Ovary (tissue), 9 donors: ENCODE results near the gene SULF2. TPM values are rescaled to one million over a fixed set of nuclear protein-coding genes. Genes with fewer than 3 reads are reported as not detected.

ENCODE experiments used
- DNase-seq, 5 donors: peaks; one replicate each; pipeline ENCODE4 v3.0.0-alpha.2; 2019 to 2020
- H3K27ac ChIP-seq, 2 donors: fragments of 200-600 bp; one replicate each; pipeline versions ENCODE4 v1.5.1 to v1.8.0; 2019 to 2022
- H3K27me3 ChIP-seq: fragments of 200-600 bp; one replicate; pipeline ENCODE4 v1.8.0; 2022
- H3K36me3 ChIP-seq: fragments of 200-600 bp; sonication (generic); one replicate; pipeline ENCODE4 v1.5.1; 2019
- H3K4me1 ChIP-seq: one replicate; pipeline ENCODE4 v1.8.1; 2013; ENCODE audit warnings: mild to moderate bottlenecking, moderate library complexity; ENCODE audit not compliant: insufficient read depth
- H3K4me3 ChIP-seq: fragments of 200-600 bp; sonication (generic); one replicate; pipeline ENCODE4 v1.5.1; 2017
- H3K9me3 ChIP-seq, 2 donors: fragments of 200-600 bp in 1 of 2; sonication (generic) in 1 of 2; one replicate each; pipeline versions ENCODE4 v1.5.1 to v1.8.1; 2013 to 2019; ENCODE audit warnings: mild to moderate bottlenecking in 1 of 2, moderate library complexity in 1 of 2
- EP300 ChIP-seq: sonication (generic); formaldehyde crosslinking; IDR thresholded peaks from one replicate; pipeline ENCODE4 v1.6.1; 2017; ENCODE audit warnings: antibody characterized with exemption
- POLR2A ChIP-seq: fragments of 450-650 bp; IDR thresholded peaks from one replicate; pipeline ENCODE4 v1.6.1; 2017; ENCODE audit warnings: antibody characterized with exemption, mild to moderate bottlenecking, moderate library complexity
- WGBS, 3 donors: extraction: QIAGEN DNeasy Blood & Tissue Kit in 1 of 3; methylation state at CpG; one replicate each; pipeline versions ENCODE4 v1.1.5 to v1.1.7; 2013 to 2017; 5-methylcytosine and 5-hydroxymethylcytosine counted together
- intact Hi-C, 4 donors: fragments of 100-400 bp; cut with DNase I; formaldehyde crosslinking; loops; one replicate each; pipeline versions ENCODE4 v1.11.0 to v1.15.1; 2022 to 2023
- polyA plus RNA-seq, 2 donors: library from polyadenylated mRNA; stranded (reverse); fragments of 200-250 nt in 1 of 2; fragments of 350-450 nt in 1 of 2; fragmentation: Illumina TruSeq in 1 of 2; extraction: RNeasy Lipid Tissue Mini Kit (QIAGEN cat#74804) in 1 of 2; gene quantifications; one replicate each; pipeline ENCODE4 v1.2.3, GENCODE V29; 2013 to 2014
- total RNA-seq, 7 donors: library from RNA; depleted of rRNA in 2 of 7; stranded (reverse); fragments of >200 nt in 2 of 7; fragmentation: NEBNext Ultra II Directional in 3 of 7; extraction: Animal tissue kit (Norgen Biotek cat#: 25700) in 3 of 7; gene quantifications; one replicate each; pipeline versions ENCODE4 v1.1.0 to v1.2.4, GENCODE V29; 2016 to 2023
- TF ChIP-seq, protein P1 (sequence below), 3 donors: fragments of 450-650 bp in 2 of 3; fragments of 200-600 bp in 1 of 3; IDR thresholded peaks; one replicate each; pipeline versions ENCODE4 v1.5.1 to v1.8.0; 2016 to 2022; ENCODE audit warnings: antibody characterized with exemption in 3 of 3, mild to moderate bottlenecking in 1 of 3
- donor health status: DM: no; HTN: no; CAD: no; lungs with moderate emphysema.
- donor health status: DM: no; HTN: no; CAD: no.
- donor health status: Bipolar disorder and iron deficiency.
- donor health status: DM: yes; HTN: yes; CAD: no.
- donor health status: DM: no; HTN: no; CAD: no.
- donor health status: DM: yes; HTN: yes; CAD: no.

Gene SULF2
- total and polyA plus RNA-seq, 9 donors = 128 to 423 (median 362) TPM

DNA sequence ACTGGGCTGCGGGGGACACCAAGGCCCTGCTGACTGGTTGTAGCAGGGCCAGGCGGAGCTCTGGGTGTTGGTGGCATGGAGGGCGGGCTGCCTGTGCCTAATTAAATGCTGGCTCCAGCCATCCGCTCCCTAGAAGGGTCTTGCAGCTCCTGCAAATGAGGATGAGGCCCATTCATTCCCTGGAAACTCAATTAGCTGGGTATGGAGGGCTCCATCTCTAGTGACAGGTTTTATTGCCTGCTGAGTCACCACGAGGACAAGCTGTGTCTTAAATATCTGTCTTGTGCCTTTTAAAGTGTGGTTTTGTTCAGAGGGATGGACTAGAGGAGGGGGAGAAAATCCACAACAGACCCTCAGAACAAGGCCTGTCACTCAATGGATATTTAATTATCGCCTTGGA is 60.9 kb downstream of the SULF2 start:
- Histone ChIP-seq H3K4me1 (peaks cover 11% of the 10 kb centered on the region), H3K27ac (no peak overlapping the region), H3K27me3 (no peaks in the 10 kb centered on the region), H3K36me3 (no peaks in the 10 kb centered on the region), H3K9me3 (no peaks in the 10 kb centered on the region), H3K4me3 (no peak overlapping the region)
- intact Hi-C loops = loop anchor here in 1 of 4 donors (10.0 kb wide), 1 partner anchor 60 kb away; the partner anchor contains the start of gene SULF2
- no peak for DNase-seq
- WGBS, 3 donors = 75 to 95% (median 88%) methylated on average over 6 of the region's 6 CpGs
- TF ChIP-seq, protein P1, sequence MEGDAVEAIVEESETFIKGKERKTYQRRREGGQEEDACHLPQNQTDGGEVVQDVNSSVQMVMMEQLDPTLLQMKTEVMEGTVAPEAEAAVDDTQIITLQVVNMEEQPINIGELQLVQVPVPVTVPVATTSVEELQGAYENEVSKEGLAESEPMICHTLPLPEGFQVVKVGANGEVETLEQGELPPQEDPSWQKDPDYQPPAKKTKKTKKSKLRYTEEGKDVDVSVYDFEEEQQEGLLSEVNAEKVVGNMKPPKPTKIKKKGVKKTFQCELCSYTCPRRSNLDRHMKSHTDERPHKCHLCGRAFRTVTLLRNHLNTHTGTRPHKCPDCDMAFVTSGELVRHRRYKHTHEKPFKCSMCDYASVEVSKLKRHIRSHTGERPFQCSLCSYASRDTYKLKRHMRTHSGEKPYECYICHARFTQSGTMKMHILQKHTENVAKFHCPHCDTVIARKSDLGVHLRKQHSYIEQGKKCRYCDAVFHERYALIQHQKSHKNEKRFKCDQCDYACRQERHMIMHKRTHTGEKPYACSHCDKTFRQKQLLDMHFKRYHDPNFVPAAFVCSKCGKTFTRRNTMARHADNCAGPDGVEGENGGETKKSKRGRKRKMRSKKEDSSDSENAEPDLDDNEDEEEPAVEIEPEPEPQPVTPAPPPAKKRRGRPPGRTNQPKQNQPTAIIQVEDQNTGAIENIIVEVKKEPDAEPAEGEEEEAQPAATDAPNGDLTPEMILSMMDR (IDR thresholded peaks at IDR 0.05) = no peak
- TF ChIP-seq POLR2A (no peak), EP300 (no peak)

DNA sequence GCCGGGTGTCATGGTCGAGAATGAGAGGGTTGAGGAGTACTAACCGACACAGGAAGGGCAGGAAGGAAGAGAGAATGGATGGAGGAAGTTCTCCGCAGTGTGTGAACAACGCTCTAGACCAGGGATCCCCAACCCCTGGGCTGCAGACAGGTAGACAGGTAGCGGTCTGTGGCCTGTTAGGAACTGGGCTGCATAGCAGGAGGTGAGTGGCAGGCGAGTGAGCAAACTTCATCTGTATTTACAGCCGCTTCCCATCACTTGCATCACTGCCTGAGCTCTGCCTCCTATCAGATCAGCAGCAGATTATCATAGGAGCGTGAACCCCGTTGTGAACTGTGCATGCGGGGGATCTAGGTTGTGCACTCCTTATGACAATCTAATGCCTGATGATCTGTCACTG is 62.0 kb downstream of the SULF2 start:
- H3K4me1 ChIP-seq = peaks cover 11% of the 10 kb centered on the region
- H3K27me3 ChIP-seq = no peaks in the 10 kb centered on the region
- 88 to 91% (median 90%) methylated on average over 11 of the region's 11 CpGs for WGBS, 3 donors
- TF ChIP-seq, protein P1 (IDR thresholded peaks at IDR 0.05) = no peak
- TF ChIP-seq POLR2A (no peak), EP300 (no peak)
- intact Hi-C loops = loop anchor here in 1 of 4 donors (10.0 kb wide), 1 partner anchor 61 kb away; the partner anchor contains the start of gene SULF2
- H3K4me3 ChIP-seq = no peak overlapping the region
- H3K27ac ChIP-seq = no peak overlapping the region
- no peaks in the 10 kb centered on the region for H3K9me3 ChIP-seq
- H3K36me3 ChIP-seq = no peaks in the 10 kb centered on the region
- no peak for DNase-seq

DNA sequence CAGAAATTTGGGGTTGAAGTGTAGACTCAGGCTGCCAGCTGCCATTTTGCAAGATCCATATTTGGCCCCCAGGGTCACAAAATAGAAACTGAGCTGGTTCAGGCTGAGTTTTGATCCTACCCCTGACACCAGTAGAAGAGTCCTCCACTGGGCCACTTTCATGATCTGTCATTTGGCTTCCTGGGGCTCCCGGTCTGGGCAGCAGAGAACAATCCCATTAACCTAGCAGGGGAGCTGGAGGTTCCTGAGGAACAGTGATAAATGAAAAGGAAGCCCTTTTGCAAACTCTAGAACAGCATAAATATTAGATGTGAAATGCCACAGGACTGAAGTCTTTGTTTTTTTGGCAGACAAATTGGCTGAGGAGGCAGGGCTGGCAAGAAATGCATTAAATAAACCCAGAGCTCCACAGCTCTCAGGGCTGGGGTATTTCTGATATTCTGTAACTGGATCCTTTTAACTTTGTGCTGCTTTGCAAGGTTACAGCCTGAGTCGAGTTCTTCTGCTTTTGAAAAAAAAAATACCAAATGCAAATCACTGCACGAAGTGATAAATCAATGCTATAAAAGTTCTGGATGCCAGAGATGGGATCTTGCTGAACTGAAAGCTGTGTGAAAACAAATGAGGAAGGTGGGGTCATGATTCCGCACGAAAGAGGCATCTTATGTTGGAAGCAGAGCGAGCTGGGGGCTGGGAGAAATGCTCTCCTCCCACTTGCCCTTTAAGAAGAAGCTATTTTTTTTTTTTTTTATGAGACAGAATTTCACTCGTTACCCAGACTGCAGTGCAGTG is 64.4 kb downstream of the SULF2 start:
- Histone ChIP-seq H3K4me1 (peaks cover 10% of the 10 kb centered on the region), H3K27ac (peak overlapping the region in 1 of 2 donors; percentile 78), H3K9me3 (no peaks in the 10 kb centered on the region), H3K27me3 (no peaks in the 10 kb centered on the region), H3K36me3 (no peaks in the 10 kb centered on the region), H3K4me3 (no peak overlapping the region)
- intact Hi-C loops = loop anchor here in 1 of 4 donors (10.0 kb wide), 1 partner anchor 64 kb away; the partner anchor contains the start of gene SULF2
- DNase-seq = peak in 2 of 5 donors; percentile 40 to 54
- TF ChIP-seq POLR2A (no peak), EP300 (no peak)
- TF ChIP-seq, protein P1 (IDR thresholded peaks at IDR 0.05) = no peak
- 3 to 6% (median 5%) methylated on average over 7 of the region's 7 CpGs for whole genome bisulfite sequencing, 3 donors

DNA sequence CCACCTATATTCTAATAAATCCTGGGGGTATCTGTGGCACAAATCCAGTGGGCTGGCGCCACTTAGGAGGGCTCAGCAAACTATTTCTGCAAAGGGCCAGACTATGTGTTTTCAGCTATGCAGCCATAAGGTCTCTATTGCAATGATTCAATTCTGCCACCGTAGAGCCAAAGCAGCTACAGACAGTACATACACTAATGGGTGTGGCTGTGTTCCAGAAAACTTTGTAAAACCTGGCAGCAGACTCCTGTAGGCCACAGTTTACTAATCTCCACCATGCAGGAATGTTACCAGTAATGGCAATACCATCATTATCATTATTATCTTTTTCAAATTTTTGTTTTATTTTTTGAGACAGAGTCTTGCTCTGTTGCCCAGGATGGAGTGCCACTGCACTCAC is 65.7 kb downstream of the SULF2 start:
- WGBS, 3 donors = 52 to 68% (median 64%) methylated on average over 2 of the region's 2 CpGs
- peak overlapping the region in 1 of 2 donors; percentile 78 for H3K27ac ChIP-seq

More for the DNA sequence above, 65.7 kb downstream of the SULF2 start:
- Histone ChIP-seq H3K4me1 (peaks cover 15% of the 10 kb centered on the region), H3K36me3 (no peaks in the 10 kb centered on the region), H3K9me3 (no peaks in the 10 kb centered on the region), H3K4me3 (no peak overlapping the region), H3K27me3 (no peaks in the 10 kb centered on the region)
- TF ChIP-seq POLR2A = no peak
- TF ChIP-seq, protein P1 (IDR thresholded peaks at IDR 0.05) = no peak
- TF ChIP-seq EP300 = no peak
- intact Hi-C loops = loop anchor here in 2 of 4 donors (10.0 kb wide), 1 partner anchor 65 kb away; the partner anchor contains the start of gene SULF2 (in 2 of the 2)
- DNase-seq = no peak
